Activated naive CD4-positive, alpha-beta T cell treated with anti-CD3 and anti-CD28 coated beads for 36 hours (primary cell): ENCODE measurements around the gene TIMM44. TPM values are rescaled to one million over a fixed set of nuclear protein-coding genes. Genes with fewer than 3 reads are reported as not detected.
"Not testable (repeated sequence)": the region's sequence is repeated elsewhere in the genome, so short reads cannot be mapped to it uniquely, and the experiment has no call there.

ENCODE experiments used
- CTCF ChIA-PET: fragments of 350-600 bp; sonication (Branson Sonifier 250); formaldehyde crosslinking; loops from one replicate; lab custom pipeline; 2021; ENCODE audit warnings: antibody characterized with exemption; lab: Charles Lee
- DNase-seq: peaks from one replicate; pipeline ENCODE4 v3.0.0-alpha.2; 2020
- H3K27ac Mint-ChIP-seq: one replicate; pipeline ENCODE4 v1.8.0; 2021; ENCODE audit warnings: mild to moderate bottlenecking, mixed read lengths
- H3K27me3 Mint-ChIP-seq: one replicate; pipeline ENCODE4 v1.8.0; 2021; ENCODE audit warnings: low read depth, mixed read lengths
- H3K36me3 Mint-ChIP-seq: one replicate; pipeline ENCODE4 v1.8.0; 2021; ENCODE audit warnings: low read depth, mixed read lengths
- H3K4me1 Mint-ChIP-seq: one replicate; pipeline ENCODE4 v1.8.0; 2021; ENCODE audit warnings: low read depth, mixed read lengths
- H3K4me3 Mint-ChIP-seq: one replicate; pipeline ENCODE4 v1.8.0; 2021; ENCODE audit warnings: mild to moderate bottlenecking, moderate library complexity, mixed read lengths
- H3K9me3 Mint-ChIP-seq: one replicate; pipeline ENCODE4 v1.8.0; 2021; ENCODE audit warnings: mixed read lengths
- intact Hi-C: fragments of 100-400 bp; cut with micrococcal nuclease; formaldehyde crosslinking; loops from one replicate; pipeline ENCODE4 v1.15.1; 2023
- total RNA-seq, 2 experiments: library from RNA; stranded (reverse); gene quantifications; one replicate each; pipeline ENCODE4 v1.2.3, GENCODE V29; 2021

Gene TIMM44
- total RNA-seq, 2 experiments from 2014 or later, result 88.8 to 88.9 TPM

DNA sequence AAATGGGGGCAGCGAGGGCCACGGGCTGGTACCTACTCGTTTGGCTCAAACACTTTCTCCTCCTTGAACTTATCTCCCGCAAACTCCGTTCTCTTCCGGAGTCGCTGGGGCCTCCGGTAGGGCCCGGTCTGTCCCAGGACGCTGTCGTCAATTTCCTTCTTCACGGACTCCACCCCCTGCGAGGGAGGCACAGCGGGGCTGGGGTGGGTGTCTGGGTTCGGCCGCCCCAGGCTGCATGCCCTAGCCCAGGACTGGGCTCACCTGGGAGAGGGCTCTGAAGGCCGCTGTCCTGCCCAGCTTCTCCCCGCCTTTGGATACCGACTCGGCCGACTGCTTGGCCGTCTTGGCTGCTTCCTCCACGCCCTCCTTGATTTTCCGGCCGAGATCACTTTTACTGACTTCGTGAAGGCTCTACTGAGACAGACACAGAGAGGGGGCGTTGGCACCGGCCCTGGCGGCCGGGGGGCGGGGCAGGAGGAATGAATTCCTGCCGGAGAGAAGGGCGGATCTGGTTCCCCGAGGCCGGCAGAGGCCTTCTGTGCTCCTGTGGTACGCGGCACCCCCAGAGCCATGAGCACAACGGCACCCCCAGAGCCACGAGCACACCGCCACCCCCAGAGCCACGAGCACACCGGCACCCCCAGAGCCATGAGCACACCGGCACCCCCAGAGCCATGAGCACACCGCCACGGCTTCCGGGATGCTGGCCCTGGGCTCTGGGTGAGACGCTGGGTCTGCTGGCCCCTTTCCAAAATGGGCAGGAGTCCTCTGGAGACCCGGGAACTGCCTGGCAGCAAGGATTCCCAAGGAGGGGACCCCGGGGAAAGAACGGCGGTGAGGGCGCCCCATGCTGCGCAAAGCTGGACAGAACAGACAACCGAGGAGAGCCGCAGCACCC is 9.4 kb downstream of the TIMM44 start:
- no peak overlapping the region for H3K4me3 Mint-ChIP-seq
- H3K9me3 Mint-ChIP-seq, result no peaks in the 10 kb centered on the region
- intact Hi-C loops, result no loop called here
- DNase-seq, result no peak
- peaks cover 5% of the 10 kb centered on the region for H3K4me1 Mint-ChIP-seq
- CTCF ChIA-PET, result no interaction called here
- H3K27ac Mint-ChIP-seq, result no peak overlapping the region
- peaks cover 25% of the 10 kb centered on the region for H3K36me3 Mint-ChIP-seq
- H3K27me3 Mint-ChIP-seq, result no peaks in the 10 kb centered on the region

DNA sequence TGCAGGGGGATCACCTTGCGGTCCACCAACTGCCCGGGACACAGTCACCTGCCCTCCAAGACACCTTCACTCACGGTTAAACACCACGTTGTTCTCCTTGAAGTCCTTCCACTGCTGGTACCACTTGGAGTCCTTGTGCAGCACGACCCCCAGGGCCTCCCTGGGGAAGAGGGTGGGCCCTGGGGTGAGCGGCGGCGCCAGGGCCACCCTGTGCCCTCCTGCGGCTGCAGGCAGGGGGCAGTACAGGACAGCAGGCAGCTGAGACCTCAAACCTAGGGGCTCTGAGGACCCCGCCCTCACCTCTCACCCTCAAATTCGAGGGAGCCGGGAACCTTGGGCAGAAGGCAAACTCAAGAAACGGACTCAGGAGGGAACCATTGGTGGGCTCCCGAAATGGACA is 10.1 kb downstream of the TIMM44 start:
- peaks cover 22% of the 10 kb centered on the region for H3K36me3 Mint-ChIP-seq
- H3K4me3 Mint-ChIP-seq, result no peak overlapping the region
- no peaks in the 10 kb centered on the region for H3K9me3 Mint-ChIP-seq
- no peaks in the 10 kb centered on the region for H3K27me3 Mint-ChIP-seq
- CTCF ChIA-PET, result no interaction called here
- H3K27ac Mint-ChIP-seq, result no peak overlapping the region
- H3K4me1 Mint-ChIP-seq, result peaks cover 3% of the 10 kb centered on the region
- intact Hi-C loops, result no loop called here
- DNase-seq, result no peak

DNA sequence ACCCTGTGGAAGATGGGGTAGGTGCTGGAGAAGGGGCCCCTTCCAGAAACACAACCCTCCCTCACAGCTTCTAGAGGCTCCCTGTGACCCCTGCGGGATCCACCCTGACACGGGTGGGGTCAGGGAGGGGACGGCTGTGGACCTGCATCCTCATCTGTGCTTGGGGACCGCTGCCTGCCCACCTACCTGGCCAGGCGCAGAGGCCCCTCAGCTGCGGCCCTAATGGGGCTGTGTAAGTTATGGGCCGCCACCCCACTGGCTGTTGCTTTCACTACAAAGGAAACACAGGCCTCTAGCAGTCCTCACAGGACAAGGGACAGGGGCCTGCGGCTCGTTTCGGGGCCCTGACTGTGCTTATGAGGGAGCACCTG is 10.6 kb downstream of the TIMM44 start:
- Mint-ChIP-seq H3K4me3 (no peak overlapping the region), H3K27me3 (no peaks in the 10 kb centered on the region), H3K36me3 (peaks cover 22% of the 10 kb centered on the region), H3K4me1 (peaks cover 5% of the 10 kb centered on the region), H3K27ac (no peak overlapping the region), H3K9me3 (no peaks in the 10 kb centered on the region)
- CTCF ChIA-PET, result no interaction called here
- intact Hi-C loops, result no loop called here
- DNase-seq, result no peak

DNA sequence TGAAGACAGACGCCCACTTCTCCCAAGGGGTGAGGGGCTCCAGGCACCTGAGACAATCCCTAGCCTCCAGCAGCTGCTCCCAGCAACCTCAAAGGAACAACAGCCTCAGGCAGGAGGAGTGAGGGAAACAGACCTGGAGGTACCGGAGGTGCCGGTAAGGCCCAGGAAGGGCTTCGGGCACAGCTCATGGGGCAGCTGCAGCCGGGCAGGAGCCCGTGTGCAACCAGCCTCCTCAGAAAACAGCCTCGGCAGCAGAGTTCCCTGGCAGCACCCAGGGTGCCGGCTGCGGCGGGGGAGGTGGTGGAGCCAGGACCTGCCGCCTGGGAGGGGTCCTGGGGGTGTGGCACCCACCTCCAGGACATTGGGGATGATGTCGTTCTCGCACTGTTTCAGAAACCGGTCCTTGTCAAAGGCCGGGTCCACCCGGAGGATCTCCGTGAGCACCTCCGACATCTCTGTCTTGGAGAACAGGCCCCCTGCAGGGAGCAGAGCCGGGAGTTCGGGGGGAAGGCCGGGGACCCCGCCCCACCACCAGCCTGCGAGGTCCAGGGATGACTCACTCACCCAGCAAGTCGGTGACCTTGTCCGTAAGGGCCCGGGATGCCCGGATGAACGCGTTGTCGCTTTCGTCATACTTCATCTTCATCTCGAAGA is 11.1 kb downstream of the TIMM44 start:
- no peak for DNase-seq
- CTCF ChIA-PET, result interaction anchor here (1.4 kb wide), 1 partner anchor 12 kb away, joined by 3 read pairs; no protein-coding TSS in a partner anchor
- intact Hi-C loops, result no loop called here
- no peaks in the 10 kb centered on the region for H3K9me3 Mint-ChIP-seq
- no peaks in the 10 kb centered on the region for H3K27me3 Mint-ChIP-seq
- peaks cover 17% of the 10 kb centered on the region for H3K36me3 Mint-ChIP-seq
- H3K4me3 Mint-ChIP-seq, result no peak overlapping the region
- H3K27ac Mint-ChIP-seq, result no peak overlapping the region
- peaks cover 5% of the 10 kb centered on the region for H3K4me1 Mint-ChIP-seq

DNA sequence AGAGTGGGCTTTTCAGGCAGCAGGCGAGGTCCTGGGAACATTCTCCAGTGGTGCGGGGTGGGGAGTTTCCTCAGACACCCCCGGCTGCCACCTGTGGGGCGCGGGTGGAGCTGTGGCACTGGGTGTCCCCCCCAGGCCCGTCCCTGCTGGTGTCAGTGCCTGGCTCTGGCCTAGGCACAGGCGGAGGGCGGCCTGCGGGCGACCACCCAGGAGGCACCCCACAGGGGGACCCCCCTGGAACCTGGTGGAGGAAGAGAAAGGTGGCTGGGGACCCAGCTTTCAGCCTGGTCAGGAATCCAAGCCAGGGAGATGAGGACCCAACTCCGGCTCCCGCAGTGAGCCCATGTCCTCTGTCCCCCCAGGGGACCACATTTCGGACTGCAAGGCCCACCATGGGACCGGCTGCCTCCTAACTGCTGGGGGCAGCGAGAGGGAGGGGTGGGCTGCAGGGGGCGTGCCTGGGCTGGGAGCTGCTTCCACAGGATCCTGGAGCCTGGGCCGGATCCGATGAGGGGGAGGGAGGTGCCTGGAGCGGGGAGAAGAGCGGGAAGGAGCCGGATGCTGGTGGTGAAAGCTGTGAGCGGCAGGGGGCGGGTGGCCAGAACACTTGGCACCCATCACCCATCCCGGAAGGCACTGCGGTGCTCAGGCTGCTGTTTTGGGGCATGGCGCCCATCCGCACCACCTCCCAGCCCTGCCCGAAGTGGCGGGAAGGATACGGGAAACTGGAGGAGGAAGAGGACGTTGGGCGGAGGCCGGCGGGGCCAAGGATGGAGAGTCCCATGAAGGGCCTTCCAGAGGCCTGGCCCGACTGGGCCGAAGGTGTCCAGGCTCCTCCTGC is 12.0 kb downstream of the TIMM44 start:
- no peak for DNase-seq
- CTCF ChIA-PET, result interaction anchor here (0.6 to 1.4 kb wide), 2 partner anchors 13 to 122 kb away, joined by 3 to 4 read pairs; no protein-coding TSS in a partner anchor
- H3K27me3 Mint-ChIP-seq, result no peaks in the 10 kb centered on the region
- H3K9me3 Mint-ChIP-seq, result no peaks in the 10 kb centered on the region
- H3K27ac Mint-ChIP-seq, result no peak overlapping the region
- H3K4me1 Mint-ChIP-seq, result peaks cover 6% of the 10 kb centered on the region
- intact Hi-C loops, result no loop called here
- H3K4me3 Mint-ChIP-seq, result no peak overlapping the region
- peaks cover 16% of the 10 kb centered on the region for H3K36me3 Mint-ChIP-seq

DNA sequence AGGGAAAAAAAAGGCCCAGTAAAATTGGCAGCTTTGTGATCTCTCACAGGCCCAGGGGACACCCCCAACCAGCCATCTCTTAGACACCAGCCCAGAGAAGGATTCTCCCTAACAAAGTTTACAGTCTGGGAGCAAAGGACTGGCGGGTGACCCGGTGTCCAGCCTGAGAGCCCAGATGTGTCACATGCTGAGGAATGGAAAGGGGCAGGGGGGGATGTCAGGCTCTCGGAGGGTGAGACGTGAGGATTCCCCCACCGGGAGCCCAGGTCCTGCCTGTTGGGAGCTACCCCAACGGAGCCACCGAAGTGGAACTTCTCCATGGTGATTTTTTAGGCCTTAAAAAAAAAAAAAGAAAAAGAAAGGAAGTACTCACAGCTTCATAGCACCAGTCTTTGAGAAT is 12.7 kb downstream of the TIMM44 start:
- Mint-ChIP-seq H3K27me3 (no peaks in the 10 kb centered on the region), H3K9me3 (no peaks in the 10 kb centered on the region), H3K36me3 (peaks cover 17% of the 10 kb centered on the region), H3K4me3 (no peak overlapping the region), H3K4me1 (peaks cover 8% of the 10 kb centered on the region), H3K27ac (no peak overlapping the region)
- intact Hi-C loops, result no loop called here
- CTCF ChIA-PET, result interaction anchor here (0.6 to 2.5 kb wide), 3 partner anchors 10 to 123 kb away, joined by 3 to 8 read pairs (median 4); partner anchors contain the start of gene SNAPC2
- DNase-seq, result no peak

DNA sequence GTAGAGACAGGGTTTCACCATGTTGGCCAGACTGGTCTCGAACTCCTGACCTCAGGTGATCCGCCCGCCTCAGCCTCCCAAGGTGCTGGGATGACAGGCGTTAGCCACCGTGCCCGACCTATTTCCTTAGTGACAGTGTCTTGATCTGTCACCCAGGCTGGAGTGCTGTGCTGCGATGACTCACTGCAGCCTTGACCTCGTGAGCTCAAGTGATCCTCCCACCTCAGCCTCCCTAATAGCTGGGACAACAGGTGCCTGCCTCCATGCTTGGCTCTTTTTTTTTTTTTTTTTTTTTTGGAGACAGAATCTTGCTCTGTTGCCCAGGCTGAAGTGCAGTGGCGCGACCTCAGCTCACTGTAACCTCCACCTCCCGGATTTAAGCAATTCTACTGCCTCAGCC is 13.4 kb downstream of the TIMM44 start:
- H3K27ac Mint-ChIP-seq, H3K4me1 Mint-ChIP-seq, intact Hi-C loops, H3K9me3 Mint-ChIP-seq, H3K4me3 Mint-ChIP-seq, H3K27me3 Mint-ChIP-seq, DNase-seq: not testable (repeated sequence)
- peaks cover 14% of the 10 kb centered on the region for H3K36me3 Mint-ChIP-seq
- CTCF ChIA-PET, result interaction anchor here (0.7 to 3.2 kb wide), 3 partner anchors 8 to 14 kb away, joined by 3 to 18 read pairs (median 8); partner anchors contain the start of genes SNAPC2 and TIMM44

DNA sequence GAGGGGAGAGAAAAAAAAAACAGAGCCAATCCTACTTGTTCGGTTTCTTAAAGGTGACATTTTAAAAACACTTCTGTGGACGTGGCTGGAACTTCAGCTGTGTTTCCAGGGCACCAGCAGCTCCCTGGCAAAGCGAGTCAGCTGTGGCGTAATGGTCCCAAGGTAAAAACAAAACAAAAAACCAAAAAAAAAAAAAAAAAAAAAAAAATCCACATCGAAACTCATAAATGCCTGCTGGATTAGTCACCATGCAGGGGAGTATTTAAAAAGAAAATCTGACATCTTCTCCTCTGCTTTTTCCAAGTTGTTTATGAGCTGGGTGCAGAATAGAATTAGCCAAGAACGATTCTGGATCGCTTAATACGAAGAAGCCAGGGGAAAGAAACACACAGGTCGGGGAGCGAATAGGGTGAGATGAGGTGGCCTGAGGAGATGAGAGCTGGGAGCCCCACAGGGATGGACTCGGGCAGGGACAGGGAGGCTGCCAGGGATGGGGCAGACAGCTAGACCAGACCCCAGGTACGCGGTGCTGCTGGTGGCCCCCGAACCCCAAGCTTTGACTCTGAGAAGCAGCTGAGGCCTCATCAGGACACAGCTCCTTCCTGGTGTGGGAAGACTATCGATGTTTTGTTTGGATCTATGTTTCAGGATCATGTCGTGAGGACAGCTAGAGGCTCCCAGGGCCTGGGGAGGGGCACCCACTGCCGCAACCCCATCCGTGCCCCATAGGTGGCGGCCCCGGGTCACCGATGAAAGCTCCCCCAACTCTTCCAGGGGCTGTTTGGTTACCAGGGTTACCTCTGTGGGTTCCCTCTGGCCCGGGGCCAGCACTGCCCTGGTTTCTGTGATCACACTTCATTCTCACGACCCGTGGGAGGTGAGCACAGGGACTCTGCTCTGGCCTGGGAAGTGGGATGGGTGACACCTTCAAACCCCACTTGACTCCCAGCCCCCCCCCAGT is 14.4 kb downstream of the TIMM44 start:
- Mint-ChIP-seq H3K4me1 (peaks cover 13% of the 10 kb centered on the region), H3K27ac (no peak overlapping the region), H3K9me3 (no peaks in the 10 kb centered on the region), H3K4me3 (no peak overlapping the region), H3K36me3 (peaks cover 12% of the 10 kb centered on the region), H3K27me3 (no peaks in the 10 kb centered on the region)
- intact Hi-C loops, result no loop called here
- peak; percentile 57 for DNase-seq
- CTCF ChIA-PET, result interaction anchor here (0.6 to 3.2 kb wide), 5 partner anchors 8 to 276 kb away, joined by 3 to 18 read pairs (median 3); partner anchors contain the start of genes SNAPC2 and TIMM44

DNA sequence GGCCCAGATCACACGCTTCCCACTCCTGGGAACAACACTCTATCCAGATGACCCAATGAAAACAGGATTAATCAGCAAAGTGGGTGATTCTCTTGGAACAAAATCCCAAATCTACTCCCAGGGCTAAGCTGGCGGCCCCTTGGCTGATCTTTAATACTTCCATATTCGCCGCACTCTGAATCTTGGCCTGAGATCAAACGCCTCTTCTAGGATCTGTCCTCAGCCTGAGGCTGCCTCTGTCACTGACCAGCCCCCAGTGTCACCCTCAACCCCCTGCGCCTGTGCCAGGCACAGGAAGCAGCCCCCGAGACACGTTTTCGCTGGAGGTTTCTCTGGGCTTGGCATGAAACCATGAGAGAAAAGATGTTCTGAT is 15.1 kb downstream of the TIMM44 start:
- Mint-ChIP-seq H3K27ac (no peak overlapping the region), H3K36me3 (peaks cover 9% of the 10 kb centered on the region), H3K4me3 (no peak overlapping the region), H3K27me3 (no peaks in the 10 kb centered on the region), H3K9me3 (no peaks in the 10 kb centered on the region), H3K4me1 (peaks cover 13% of the 10 kb centered on the region)
- CTCF ChIA-PET, result interaction anchor here (0.9 to 3.2 kb wide), 4 partner anchors 8 to 76 kb away, joined by 3 to 18 read pairs (median 6); partner anchors contain the start of genes SNAPC2 and TIMM44
- intact Hi-C loops, result no loop called here
- DNase-seq, result no peak

DNA sequence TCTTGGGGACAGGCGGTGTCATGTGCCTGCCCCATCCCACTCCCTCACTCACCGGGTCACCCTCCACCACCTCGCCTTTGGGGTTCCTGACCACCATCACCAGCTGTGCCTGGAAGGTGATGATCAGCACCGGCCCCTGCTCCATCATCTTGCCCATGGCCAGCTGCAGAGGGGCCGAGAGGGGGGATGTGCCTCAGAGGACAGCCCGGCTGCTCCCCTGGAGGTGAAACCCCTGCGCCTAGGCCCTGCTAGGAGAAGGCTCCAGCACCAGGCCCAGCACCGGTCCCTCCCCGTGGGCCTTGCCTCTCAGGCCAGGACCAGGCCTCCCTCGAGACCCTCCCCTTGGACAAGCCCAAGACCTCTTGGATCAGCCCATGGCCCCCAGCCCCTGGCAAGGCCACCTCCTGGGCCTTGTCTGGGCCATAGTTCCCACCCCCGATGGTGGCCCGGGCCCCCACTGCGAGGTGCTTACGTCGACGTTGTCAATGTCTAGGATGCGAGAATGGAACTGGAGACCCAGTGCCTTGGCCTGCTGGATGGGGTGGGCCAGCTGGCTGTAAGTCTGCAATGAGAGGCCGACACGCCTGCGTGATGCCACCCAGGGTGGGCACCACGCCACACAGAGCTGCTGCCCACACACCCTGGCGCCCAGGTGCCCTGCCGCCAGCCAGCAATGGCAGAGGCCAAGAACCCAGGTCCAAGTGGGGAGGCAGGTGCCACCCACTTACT is 15.7 kb downstream of the TIMM44 start:
- Mint-ChIP-seq H3K27ac (no peak overlapping the region), H3K36me3 (peaks cover 9% of the 10 kb centered on the region)

More for the DNA sequence above, 15.7 kb downstream of the TIMM44 start:
- Mint-ChIP-seq H3K27me3 (no peaks in the 10 kb centered on the region), H3K4me3 (no peak overlapping the region), H3K9me3 (no peaks in the 10 kb centered on the region), H3K4me1 (peaks cover 13% of the 10 kb centered on the region)
- DNase-seq, result no peak
- CTCF ChIA-PET, result interaction anchor here (3.2 kb wide), 1 partner anchor 16 kb away, joined by 18 read pairs; the partner anchor contains the start of gene TIMM44
- intact Hi-C loops, result no loop called here
